NCI-H1930 (cell line): Measurements from ENCODE around the gene ZFP36L1.
"Not testable (repeated sequence)": the region's sequence is repeated elsewhere in the genome, so short reads cannot be mapped to it uniquely, and the experiment has no call there.

ENCODE experiments used
- DNase-seq, 2 experiments: peaks; one replicate each; lab custom pipeline; 2025; lab: John Stamatoyannopoulos, UW

The ZFP36L1 gene

DNA sequence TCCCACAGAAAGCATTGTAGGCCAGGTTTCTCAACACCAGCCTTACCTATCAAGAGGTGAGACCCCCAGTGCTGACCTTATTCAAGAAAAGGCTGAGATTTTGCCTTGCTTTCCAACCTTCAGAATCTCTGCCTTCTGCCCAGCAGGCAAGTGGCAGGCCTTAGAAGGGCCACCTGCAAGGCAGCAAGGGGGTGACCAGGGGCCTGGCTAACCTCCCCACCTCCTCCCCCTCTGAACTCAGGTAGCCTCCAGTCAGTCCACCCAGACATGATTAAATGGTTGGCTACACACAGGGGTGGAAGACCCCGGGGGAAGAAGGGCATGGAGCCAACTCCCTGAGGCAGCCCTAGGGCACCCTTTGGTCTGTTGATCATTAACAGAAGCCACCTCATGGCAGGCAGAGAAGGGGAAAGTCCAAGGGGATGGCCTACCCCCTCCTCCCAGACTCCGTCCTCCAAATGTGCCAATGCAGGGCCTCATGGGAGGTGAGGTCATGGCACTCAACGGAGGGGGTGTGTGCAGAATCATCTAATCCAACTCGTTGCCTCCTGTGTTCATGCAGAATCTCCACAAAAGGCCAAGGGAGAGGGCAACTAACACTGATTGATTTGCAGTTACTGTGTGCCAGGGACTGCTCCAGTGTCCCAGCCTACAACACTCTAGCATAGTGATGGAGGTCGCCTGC lies 8.5 kb downstream of the ZFP36L1 start:
- no peak for DNase-seq

DNA sequence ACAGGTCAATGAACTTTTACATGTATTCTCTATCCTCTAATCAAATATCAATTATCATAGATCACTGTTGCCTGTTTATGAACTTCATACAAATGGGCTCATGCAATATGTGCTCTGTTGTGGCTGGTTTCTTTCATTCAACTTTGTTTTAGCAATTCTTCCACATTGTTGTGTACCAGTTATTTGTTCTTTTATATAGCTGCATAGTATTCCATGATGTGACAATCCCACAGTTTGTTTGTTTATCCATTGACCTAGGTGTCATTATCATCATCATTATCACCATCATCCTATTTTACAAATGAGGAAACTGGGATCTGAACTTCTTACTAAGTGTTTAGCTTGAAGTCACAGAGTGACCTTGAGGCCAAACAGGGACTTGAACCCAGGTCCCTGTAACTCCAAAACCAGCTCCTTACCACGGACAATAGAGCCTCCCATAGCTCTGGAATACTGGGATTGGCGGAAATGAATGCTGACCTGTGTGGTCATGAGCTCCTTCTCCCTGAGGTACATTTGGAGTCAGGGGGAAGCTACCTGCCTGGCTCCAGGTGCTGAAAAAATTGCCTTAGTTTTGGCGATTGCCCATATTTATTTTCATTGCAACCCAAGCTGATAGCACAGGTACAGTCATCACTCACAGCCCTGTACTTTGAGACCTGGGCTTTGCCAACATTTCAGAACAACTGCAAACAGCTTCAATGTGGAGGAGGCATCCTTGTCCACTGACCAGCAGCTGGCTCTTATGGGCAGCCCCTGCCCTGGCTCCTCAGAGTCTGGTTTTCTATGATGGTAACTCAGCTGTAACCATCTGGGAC lies 9.2 kb downstream of the ZFP36L1 start:
- no peak for DNase-seq

DNA sequence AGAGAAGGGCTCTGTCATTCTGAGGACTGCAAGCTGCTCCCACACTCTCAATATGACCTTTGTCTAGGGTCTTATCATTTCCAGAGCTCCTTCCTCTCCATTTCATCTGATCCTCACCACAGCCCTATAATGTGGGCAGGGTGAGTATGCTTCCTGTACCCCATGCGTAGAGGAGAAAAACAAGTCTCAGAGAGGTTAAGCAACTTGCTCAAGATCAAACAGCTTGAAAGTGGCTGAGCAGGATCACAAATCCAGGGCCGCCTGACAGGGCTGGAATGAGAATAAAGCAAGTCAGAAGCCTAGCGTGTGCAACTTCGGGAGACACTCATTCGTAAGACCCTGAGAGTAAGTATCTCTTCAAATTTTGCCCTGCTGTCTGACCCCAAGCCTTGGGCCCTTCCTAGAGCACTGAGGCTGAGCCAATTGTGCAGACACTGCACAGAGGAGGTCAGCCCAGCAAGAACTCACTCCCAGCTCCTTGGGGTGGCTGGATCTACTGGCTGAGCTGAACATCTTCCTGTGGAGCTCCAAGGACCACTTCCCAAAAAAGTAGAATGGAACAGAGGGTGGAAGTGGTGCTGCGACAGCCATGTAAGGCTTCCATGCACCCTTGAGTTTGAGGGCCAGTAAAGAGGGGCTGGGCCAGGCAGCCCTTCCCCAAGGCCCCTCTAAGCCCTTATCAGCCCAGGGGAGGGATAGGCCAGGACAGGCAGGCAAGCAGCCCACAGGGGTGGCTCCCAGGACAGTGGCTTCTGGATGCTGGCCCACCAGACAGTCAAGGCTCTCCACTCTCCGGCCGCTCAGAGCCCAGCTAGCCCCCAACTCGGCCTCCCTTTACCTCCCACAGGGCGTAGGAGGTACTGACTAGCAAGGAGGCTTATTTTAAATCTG lies 10.5 kb downstream of the ZFP36L1 start:
- no peak for DNase-seq

DNA sequence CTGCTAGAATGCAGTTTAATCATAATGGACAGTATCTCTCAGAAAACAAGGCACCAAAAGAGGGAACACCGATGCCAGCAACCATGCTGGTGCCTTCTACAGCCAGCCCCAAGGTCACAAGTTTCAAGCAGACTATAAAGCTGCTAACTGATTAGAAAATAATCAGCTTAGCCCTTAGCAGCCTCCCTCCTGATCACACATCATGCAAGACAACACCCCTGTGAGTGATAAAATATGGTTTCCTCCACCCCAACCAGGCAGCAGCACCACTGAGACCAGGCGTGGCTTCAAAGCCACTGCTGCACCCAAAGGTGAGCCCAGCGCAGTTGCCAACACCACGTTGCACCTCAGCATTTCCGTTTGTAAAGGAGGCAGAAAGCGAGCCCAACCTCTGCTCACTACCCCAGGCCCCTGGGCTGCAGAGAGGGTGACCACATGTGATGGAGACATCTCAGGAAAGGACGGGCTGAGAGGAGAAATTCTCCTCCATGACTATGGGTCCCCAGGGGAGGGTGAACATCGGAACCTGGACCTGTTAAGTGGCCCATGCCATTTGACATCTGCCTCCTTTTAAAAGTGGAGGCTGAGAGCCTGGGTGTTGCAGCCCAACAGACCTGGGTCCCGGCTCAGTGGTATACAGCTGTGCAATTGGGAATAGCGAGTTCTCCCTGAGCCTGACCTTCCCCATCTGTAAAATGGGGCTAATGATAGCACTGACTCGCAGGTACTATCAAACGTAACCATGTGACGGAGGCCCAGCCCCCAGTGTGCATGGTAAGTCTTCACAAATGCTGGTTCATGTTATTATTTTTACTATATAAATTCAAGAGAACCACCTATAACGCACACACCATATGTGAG lies 11.5 kb downstream of the ZFP36L1 start:
- DNase-seq, result no peak

DNA sequence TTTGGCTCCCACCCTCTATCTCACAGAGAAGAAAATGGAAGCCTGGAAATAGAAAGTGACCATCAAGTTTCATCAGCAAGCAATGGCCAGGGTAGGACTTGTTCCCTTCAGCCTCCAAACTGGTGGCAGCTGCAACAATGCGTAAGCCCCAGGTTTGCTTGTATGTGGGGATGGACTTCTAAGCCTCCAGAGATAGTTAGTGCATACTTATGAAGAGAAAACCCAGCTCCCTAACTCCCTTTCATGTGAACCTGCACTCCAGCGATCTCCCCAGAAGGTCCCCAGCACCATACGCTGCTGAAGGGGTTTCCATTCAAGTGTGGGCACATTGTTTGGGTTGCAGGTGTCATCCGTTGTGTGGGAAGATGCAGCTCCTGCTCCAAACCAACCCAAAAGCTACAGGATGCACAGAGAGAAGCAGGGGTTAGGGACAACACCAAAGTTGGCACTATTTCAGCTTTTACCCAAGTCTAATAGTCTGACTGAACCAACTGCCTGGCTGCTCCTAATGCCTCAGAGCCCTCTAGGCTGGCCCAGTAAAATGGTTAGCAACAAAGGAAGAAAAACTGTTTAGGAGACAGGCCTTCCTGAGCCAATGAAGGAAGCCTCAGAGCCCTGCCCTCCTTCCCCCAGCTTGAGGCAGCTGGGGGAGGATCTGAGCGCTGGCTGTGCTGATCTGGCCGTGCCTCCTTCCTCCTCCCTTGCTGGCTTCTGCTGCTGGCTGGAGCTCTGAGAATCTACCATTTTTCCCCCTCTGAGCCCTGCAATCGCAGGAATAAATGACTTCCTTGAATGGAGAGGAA lies 12.3 kb downstream of the ZFP36L1 start:
- no peak for DNase-seq

DNA sequence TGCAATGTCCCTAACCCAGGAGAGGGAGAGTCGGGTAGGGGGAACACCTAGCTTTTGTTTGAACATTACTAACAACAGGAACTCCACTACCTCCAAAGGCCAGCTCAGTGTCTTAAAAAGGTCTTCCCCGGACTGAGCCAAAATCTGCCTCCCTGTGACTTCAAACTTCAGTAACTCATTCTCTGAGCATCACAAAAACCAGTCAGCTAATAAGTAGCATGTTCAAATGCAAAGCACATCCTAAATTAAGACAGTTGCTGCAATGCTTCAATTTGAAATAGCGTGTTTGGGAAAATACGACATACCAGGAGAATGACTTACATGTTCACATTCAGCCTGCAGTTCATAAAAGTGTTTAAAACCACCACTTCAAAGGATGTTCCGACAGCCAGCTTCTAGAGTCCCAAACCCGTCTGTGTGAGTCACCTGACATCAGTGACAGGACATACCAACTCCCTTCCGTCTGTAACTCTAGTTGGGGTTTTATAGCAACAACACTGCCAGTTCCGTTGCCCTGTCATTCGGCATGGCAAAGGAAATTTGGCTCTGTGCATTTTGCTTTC lies 13.0 kb downstream of the ZFP36L1 start:
- no peak for DNase-seq

DNA sequence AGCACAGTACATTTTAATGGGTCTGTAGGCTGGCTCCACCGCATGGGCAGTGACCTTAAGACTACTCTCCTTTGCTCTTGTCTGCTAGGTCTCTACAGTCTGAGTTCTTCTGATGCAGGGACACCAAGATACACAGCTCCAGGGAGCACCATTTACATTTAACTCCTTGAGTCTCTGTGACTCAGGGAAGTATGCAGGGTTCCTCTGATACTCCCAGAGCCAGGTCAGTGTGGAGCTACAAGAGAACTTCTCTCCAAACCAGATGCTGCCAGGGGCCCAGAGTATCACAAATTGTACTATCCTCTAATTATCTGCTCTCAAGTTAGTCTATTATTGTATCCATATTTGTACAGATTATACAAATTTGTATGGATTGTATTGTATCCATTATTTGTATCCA lies 15.2 kb downstream of the ZFP36L1 start:
- DNase-seq, result no peak

DNA sequence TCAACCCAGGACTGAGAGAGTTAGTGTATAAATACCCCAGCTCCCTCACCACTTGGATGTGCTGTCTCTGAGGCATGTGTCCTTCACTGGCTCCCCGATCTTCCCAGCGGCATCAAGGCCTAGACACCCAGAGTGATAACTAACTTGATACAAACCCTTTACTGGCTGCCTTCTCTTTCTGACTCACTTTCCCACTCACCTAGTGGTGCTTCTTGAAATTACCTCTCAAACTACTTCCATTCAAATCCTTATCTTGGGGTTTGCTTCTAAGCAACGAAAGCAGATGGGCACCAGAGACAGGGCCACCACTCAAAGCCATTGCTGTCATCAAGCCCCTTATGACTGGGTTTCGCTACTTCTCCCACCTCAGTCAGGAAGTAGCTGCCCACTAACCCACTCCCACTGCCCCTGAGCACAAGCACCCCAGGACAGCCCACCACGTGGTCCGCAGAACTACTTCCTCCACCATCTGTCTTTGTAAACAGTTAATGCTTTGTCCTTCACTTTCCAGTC lies 17.2 kb downstream of the ZFP36L1 start:
- DNase-seq, result no peak

DNA sequence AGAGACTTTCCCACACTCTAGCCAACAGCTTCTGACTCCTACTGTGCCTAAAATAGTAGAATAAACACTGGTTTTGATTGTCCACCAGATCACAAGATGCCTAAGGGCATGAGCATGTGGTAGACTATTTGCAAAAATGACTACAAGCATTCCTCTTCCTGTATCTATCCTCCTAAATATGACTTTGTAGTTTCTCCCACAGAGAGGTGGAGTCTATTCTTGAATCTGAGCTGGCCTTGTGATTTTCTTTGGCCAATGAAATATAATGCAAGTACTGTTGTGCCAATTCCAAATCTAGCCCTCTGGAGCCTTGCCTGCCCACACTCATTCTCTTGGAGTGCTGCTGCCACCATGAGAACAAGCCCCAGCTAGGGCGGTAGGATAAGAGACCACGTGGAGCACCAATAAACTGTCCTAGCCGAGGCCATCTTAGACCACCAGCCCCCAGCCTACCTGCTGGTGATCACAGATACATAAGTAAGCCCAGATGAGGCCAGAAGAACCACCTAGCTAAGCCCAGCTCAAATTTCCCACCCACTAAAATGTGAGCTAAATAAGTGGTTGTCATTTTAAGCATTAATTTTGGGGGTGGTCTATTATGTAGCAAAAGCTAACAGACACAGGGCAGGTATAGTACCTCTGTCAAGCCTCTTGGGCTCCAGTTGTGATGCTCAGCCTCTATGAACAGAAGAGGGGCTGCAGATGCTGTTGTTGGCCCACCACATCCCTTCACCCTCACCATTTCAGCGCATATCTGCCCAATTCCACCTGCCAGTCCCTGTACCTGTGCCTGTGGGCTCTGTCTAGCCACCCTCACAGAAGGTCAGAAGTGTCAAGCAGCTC lies 17.9 kb downstream of the ZFP36L1 start:
- DNase-seq, result no peak

DNA sequence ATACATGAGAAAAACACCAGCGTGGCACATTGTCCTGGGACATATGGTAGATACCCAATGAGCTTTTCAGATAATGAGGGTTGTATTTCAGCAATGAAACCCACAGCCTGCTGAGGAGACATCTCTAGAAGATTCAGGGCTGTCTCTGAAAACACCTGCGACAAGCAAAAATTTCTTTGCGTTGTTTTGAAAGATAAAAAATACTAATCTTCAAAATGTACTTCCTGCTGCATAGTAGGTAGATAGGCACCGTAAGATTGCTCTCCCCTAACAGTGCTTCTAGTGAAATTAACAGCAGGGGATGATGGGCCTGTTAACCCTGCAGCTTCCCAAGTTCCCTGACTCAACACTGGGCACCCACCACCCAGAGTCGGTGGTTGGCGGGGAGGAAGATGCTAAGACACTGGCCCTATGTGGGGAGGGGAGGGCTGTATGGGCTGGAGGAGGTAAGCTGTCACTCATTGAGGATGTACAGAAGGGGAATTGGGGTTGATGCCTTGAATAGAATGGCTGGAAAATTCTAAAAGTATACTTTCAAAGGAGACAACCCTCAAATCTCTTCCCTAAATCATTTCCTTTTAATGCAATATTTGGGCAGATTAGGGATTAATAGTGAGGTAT lies 20.0 kb downstream of the ZFP36L1 start:
- DNase-seq, result no peak

DNA sequence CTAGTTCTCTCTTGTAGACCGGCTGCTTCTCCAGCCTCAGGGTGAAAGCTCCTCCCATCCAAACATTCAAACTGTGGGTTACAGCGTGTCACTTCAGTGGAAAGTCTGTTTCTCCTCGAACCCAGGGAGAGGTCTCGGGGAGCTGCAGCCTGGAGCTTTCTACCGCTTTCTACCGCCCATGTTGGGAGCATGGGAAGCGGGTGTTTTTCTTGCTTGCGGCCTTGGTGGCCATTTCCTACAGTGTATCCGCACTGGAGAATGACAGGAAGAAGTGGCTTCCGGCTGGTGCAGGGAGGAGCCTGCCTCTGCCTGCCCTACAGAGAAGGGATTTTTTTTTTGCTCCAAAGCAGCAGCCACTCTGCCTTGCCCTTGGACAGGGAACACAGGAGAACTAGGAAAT lies 21.2 kb downstream of the ZFP36L1 start:
- DNase-seq, result no peak

DNA sequence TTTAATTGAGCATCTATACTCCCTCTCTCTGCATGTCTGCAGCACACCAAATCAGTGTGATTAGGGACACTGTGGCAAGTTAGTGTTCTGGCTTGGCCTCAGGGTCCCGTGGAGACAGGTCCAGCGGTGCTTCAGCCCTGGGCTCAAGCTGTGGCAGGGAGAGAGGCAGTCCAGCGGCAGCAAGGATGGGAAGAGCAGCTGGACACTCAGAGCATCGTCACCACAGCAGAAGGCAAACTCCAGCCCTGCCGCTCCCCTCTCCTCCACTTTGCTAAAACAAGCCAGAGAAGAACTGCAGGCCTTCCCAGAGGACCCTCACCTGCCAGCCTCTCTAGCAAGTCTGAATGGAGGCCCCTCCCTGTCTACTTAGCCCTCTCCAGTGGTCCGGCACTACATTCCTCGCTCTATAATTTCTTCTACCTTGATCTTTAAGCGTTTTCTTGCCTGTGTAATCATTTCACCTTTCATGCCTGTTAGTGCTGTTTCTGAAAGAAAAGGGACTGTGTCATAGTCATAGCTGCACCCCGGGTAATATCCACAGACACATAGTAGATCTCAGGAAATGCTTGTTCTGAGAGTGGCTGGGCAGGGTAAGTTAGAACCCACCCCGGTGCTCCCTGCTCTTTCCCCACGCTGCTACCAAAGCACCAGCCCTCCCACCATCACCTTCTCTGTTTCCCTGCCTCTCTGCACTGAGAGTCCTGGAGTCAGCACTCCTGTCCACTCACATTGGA lies 22.1 kb downstream of the ZFP36L1 start:
- DNase-seq, result no peak

DNA sequence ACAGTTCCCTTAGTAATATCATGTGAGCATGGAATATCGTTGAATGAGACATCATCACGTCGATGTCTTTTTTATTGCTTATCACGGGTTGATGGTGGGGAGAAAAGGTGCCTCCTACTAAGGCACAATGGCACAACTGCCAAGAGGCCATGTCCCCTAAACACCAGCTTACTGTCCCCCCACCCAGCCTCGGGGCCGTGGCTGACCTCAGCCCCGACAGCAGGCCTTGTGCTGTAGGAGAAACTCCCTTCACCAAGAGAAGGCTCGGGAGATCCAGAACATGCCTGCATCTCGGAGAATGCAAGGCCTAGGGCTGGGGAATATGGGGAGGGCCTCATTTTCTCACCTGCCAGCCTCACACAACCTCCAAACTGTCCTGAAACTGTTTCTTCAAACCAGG lies 22.8 kb downstream of the ZFP36L1 start:
- DNase-seq, result no peak

DNA sequence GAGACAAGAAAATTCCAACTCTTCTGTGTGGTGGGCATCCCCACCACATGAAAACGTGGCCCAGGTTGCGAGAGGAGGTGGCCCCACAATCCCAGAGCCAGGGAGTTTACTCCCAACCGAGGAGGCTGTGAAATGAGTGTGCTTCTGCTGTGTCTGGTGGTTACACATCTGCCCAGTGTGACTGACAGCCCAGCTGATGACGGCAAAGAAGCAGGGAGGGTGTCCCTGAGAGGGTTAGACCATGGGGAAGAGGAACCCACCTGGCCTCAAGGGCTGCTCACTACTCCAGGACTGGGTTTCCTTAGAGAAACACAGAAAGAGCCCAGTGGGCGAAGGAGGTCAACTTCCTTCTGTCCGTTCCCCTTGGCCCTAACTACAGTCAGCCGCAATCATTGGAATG lies 24.6 kb downstream of the ZFP36L1 start:
- DNase-seq, result no peak

DNA sequence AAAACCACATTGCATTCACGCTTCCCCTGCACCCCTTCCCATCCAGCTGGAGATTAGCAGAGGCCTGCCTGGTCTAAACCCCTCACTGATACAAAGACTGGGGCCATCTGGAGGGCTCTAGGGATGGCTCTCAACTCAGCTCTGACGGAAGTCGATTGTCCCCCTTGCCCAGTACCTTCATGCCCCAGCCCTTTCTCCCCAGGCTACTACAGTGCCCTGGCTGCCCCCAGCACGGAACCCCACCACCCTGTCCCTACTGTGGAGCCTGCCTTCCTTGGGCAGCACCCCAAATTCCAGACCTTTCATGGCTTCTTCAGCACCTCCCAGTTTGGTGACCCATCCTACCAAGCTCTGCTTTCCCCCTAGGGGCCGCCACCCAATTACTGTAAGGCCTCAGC lies 25.6 kb downstream of the ZFP36L1 start:
- no peak for DNase-seq

DNA sequence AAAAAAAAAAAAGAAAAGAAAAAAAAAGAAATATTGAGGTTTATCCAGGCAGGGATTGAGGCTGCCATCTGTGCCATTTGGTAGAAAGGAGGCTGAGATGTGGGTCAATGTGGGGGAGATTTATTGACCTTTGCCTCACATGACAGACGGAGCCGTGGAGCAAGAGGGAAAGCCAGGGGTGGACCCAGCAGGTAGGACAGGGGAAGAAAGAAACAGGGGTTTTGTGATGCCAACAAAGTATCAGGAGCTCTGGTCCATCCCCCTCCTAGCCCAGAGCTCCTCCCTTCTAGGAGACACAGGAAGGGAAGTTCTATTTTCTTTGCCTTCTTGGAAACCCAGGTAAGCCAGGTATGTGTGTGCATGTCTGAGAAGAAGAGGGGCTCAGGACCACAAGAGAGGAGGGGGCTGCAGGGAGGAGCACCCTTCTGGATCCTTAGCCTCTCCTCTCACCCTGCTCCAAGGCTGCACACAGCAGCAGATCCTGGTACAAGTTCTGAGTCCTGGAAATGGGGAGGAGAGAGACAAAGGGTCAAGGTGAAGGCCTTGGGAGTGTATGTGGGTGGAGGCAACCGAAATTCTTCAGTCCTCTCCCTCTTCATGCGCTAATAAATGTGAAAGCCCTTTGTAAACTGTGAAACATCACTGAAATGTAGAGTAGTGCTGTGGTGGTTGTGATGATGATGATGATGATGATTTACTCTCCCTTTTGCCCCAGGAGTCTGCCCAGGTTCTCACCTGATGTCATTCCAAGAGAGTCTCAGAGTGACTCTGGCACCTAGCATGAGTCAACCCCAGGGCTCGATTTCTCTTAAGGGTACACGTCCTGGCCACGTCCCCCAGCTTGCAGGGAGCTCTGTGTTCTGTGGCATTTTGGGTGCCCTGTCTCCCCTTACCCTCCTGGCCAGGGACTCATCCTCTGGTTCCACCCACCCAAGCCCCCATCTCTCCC lies 26.3 kb downstream of the ZFP36L1 start:
- no peak for DNase-seq

DNA sequence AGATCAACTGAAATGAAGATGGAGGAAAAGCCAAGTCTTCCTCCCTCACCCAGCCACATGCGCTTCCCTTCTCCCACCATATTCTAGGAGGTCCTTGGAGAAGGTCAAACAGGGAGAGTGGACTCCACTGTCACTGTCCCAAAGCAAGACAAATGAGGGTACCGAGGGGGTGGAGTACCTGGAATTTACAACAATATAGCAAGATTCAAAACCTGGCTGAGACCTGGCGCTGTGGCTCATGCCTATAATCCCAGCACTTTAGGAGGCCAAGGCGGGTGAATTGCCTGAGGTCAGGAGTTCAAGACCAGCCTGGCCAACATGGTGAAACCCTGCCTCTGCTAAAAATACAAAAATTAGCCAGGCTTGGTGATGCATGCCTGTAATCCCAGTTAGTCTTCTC lies 29.0 kb downstream of the ZFP36L1 start:
- DNase-seq, result not testable (repeated sequence)
